G401 (cell line): ENCODE data around the gene CRYBA2. TPM values are rescaled to one million over a fixed set of nuclear protein-coding genes. Genes with fewer than 3 reads are reported as not detected.
A peak's percentile ranks its signal among the peaks of the same experiment; 100 is the strongest.

Experiments used
- DNase-seq: peaks from one replicate; pipeline ENCODE4 v3.0.0-alpha.2; 2015; ENCODE audit warnings: low spot score
- in situ Hi-C: cut with HindIII; loops from 2 replicates; pipeline ENCODE4 v1.10.0; 2016; ENCODE audit warnings: low sequenced_read_pairs, mixed read lengths
- total RNA-seq: library from RNA; depleted of rRNA; stranded (reverse); fragments of >200 nt; shearing (Covaris generic); gene quantifications from 2 replicates; pipeline ENCODE4 v1.2.3, GENCODE V29; 2014

CRYBA2 gene
- total RNA-seq, 1 experiment from 2014 or later: not detected

- in situ Hi-C loops: no loop called here
- no peak for DNase-seq
These were observed 32.7 kb upstream of the CRYBA2 start for GRCh38 chr2:219025637-219026585.

DNA sequence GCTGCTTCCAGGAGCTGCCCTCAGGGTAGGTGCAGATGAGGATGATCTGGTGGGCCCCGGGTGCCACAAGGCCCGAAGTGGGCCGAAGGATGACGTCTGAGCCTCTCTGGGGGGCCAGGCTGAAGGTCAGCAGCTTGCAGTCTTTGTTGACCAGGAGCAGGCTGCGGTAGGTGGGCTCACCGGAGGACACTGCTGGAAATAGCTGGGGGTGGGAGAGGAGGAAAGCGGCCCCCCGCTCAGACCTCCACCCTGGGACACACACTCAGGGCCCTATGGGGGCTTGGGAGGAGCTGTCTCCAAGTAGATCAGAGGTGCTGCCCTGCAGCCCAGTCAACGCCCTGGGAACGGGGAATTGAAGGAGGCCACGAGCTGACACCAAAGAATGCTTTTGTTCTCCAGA lies 30.8 kb upstream of the CRYBA2 start:
- in situ Hi-C loops: no loop called here
- no peak for DNase-seq

DNA sequence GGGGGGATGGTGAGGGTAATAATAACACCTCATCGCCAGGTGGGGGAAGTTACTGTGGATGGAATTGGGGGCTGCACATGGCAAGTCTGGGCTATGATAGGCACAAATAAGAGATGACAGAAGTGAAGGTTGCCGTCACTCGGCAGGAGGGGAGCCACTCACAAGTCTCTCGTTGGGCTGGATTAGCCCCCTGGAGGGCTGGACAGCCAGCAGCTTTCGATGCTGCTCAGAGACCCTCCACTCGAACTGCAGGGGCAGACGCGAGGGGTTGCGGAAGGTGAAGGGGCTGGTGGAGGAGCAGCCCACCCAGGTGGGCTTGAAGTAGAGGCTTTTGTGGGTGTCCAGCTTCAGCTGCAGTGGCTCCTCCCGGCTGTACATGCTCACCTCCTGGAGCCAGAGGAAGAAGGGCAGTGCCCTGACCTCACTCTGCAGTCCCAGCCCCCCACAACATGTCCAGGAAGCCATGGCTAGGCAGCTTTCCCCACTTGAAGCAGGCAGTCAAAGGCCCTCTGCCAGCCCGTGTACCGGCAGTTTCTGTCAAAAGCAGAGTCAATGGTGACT lies 29.9 kb upstream of the CRYBA2 start:
- in situ Hi-C loops: no loop called here
- no peak for DNase-seq

DNA sequence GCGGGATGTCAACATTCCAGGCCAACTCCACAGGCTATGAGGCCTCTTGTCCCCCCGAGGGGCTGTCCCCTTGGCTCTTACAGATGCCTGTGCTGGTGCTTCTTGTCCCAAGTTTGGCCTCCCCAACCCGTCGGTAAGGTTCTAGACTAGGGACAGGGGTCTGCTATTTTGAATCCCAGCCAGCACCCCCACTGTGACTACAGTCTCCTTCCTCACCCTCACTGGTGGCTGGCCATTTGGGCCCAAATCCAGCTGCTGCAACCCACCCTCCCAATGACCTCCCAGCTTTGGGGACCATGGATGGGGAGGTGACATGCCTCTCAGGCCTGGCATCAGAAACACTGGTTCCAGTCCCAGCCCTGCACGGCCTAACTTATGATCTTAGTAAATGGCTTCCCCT lies 29.4 kb upstream of the CRYBA2 start:
- in situ Hi-C loops: no loop called here
- DNase-seq: no peak

DNA sequence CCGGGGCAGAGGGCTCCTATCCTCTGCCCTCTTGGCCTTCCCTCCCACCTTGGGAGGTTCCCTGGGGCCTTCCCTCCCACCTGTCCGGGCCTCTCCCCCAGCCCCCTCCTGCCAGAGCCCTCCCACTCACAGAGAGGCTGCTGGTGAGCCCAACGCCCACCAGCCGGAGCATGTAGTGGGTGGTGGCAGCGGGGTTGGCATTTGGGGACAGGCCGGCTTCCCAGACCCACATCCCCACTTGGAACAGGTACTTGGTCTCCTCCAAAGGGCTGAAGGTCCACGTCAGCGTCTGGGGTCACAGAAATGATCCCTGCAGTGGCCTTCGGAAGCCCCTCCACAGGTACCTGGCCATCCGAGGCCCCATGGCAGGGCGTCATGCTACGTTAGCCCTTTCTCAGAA lies 28.8 kb upstream of the CRYBA2 start:
- in situ Hi-C loops: no loop called here

DNA sequence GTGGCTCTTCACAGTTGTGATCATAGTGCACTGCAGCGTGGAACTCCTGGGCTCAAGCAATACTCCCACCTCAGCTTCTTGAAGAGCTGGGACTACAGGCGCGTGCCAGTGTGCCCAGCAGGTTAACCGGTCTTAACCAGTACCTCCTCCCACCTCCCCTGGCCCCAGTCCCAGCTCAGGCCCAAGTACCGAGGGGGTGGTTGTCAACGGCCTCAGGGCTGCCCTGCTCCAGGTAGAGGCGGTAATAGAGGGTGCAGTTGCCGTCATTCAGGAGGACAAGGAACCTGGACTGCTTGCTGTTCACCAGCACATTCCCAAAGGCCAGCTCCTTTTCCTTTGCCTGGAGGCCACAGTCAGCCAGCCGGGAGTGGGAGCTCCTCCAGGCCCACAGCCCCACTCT lies 28.4 kb upstream of the CRYBA2 start:
- in situ Hi-C loops: no loop called here

More for the DNA sequence above, 28.8 kb upstream of the CRYBA2 start:
- no peak for DNase-seq

DNA sequence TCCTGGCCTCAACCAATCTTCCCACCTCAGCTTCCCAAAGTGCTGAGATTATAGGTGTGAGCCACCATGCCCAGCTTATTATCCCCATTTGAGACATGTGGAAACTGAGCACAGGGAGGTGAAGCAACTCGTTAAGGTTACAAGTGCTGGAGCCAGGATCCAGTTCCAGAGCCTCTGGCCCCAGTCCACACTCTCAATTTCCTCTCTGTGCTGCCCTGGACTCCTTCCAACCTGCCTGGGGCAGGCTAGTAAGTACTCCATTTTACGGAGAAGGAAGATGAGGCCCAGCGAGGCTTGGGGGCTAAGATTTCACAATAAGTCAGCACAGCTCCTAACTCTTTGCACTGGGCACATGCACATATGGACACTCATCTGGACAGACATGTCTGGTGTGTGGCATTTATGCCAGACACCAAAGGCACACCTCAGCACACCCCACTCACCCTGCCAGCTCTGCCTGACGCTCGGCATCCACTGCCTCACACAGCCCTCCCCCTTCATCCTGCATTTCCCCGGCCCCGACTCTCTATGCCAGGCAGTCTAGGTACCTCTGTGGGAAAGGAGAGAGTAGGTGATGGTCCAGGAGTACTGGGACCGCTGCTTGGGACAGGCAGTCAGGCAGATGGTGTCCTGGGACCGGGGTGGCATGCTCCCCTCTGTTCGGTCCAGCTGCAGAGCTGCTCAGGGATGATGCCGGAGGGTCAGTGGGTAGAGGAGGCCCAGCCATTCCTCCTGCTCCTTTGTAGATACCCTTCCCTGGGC lies 27.6 kb upstream of the CRYBA2 start:
- DNase-seq: no peak
- in situ Hi-C loops: no loop called here

More for the DNA sequence above, 28.4 kb upstream of the CRYBA2 start:
- no peak for DNase-seq

- in situ Hi-C loops: no loop called here
These were observed 26.2 kb upstream of the CRYBA2 start for GRCh38 chr2:219019436-219019835.

GRCh38 chr2:219018726-219019125 lies 25.5 kb upstream of the CRYBA2 start:
- no peak for DNase-seq
- in situ Hi-C loops: no loop called here

More at GRCh38 chr2:219019436-219019835, 26.2 kb upstream of the CRYBA2 start:
- no peak for DNase-seq

DNA sequence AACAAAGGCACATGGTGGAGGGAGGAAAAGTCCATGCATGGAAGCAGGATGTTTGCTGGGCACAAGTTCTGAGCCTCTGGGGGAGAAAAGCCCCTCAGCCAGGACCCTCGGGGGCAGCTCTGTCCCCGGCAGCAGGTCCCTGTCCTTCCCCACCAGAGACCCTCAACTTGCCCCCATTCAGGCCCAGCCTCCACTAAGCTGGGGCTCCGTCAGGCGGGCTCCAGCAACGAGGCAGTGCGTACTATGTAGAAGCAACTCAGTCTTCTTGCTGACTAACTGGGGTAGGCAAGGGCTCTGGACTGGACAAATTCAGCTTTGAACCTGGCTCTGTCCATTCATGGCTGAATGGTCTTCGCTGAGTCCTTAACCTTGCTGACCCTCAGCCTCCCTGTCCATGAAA lies 25.1 kb upstream of the CRYBA2 start:
- no peak for DNase-seq
- in situ Hi-C loops: no loop called here

- peak; percentile 43 for DNase-seq
- in situ Hi-C loops: no loop called here
These were observed 24.1 kb upstream of the CRYBA2 start for GRCh38 chr2:219017201-219017931.

- DNase-seq: no peak
- in situ Hi-C loops: no loop called here
These were observed 23.5 kb upstream of the CRYBA2 start for GRCh38 chr2:219016721-219017120.

- in situ Hi-C loops: no loop called here
- no peak for DNase-seq
These were observed 17.7 kb upstream of the CRYBA2 start for GRCh38 chr2:219010873-219011272.

- in situ Hi-C loops: no loop called here
- peak; percentile 19 for DNase-seq
These were observed 17.0 kb upstream of the CRYBA2 start for GRCh38 chr2:219010162-219010756.

DNA sequence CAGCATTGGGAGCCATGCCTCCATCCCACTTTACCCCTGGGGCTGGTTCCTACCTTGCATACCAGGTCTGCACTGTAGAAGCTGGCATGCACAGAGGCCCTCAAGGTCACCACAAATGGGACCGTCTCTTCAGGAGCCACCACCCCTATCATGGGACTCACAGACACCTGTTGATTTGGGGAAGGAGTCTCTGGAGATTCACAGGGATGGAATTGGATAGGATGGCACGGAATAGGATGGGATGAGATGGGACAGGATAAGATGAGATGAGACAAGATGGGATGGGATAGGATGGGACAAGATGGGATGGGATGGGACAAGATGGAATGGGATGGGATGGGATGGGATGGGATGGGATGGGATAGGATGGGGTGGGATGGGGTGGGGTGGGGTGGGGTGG lies 16.1 kb upstream of the CRYBA2 start:
- DNase-seq: no peak
- in situ Hi-C loops: no loop called here

- in situ Hi-C loops: no loop called here
These were observed 10.8 kb upstream of the CRYBA2 start for GRCh38 chr2:219003979-219004378.

DNA sequence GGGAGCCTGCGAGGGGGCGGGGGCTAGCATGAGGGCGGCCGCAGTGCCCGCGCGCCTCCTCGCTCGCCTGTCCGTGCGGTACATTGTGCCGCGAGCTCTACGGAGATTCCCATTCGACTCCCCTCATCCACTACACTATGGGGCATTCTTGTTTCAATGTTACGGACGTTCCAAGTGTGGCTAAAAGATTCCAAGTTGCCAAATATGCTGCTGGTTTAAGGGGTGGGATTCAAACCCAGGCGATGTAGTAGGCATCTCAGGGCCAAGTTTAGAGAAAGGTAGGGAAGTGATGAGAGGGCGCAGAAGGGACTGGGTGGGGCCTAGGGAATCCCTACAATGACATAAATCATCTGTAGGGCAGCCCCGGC lies 10.0 kb upstream of the CRYBA2 start:
- in situ Hi-C loops: no loop called here
- DNase-seq: no peak

More at GRCh38 chr2:219003979-219004378, 10.8 kb upstream of the CRYBA2 start:
- no peak for DNase-seq

DNA sequence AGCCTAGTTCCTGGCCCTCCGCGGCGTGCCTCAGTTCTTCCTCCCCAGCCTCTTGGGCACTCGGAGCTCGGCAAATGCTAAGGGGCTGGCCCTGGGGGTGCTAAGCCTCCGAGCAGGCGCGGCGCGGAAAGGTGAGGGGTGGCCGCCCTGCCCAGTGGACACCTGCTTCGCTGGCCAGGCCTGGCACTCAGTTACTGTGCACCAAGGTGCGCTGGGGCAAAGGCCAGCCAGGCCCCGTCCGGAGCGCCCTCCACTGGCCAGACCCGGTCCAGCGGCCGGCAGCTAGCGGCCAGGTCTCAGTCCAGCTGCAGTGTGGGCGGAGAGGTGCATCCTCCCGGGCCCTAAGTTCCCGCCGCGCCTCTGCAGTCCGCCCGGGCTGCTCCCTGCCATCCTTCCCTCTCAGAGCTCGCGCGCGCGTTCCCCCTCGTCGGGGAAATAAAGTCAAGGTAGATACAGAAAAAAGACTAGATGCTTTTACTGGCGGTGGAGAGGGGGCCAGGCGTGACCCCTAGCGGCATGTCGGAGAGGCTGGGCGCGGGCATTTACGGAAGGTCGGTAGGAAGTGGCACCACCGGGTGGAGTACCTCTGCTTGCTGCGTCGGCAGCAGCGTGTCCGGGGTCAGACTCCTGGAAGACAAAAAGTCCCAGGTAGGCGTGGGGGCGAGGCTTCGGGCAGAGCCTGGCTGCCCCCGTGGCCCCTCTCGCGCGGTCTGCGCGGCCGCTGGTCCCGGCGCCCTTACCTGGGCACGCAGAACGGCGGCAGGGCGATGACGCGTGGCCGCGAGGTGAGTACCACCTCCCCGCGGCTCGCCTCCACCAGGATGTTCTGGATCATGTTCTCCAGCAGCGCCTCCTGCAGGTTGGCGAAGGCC lies 9.4 kb upstream of the CRYBA2 start:
- DNase-seq: peak; percentile 29
- in situ Hi-C loops: no loop called here
